HepG2 (cell line): ENCODE measurements around the gene URGCP. TPM values are rescaled to one million over a fixed set of nuclear protein-coding genes. Genes with fewer than 3 reads are reported as not detected.

Source experiments
- ARHGAP35 ChIP-seq: sonication (generic); formaldehyde crosslinking; IDR thresholded peaks from 2 replicates; pipeline ENCODE4 v1.9.0; 2022; ENCODE audit warnings: mild to moderate bottlenecking, inconsistent platforms, moderate library complexity, missing genetic modification reagents, borderline replicate concordance
- ESRRA ChIP-seq: sonication (generic); formaldehyde crosslinking; IDR thresholded peaks from 2 replicates; pipeline ENCODE4 v1.5.1; 2020; ENCODE audit warnings: mild to moderate bottlenecking, low read depth, missing genetic modification reagents
- FOXP1 ChIP-seq, 2 experiments: fragments of 450-650 bp in 1 of 2; IDR thresholded peaks; 2 replicates each; pipeline ENCODE4 v1.6.1; 2017 to 2018; ENCODE audit warnings: antibody characterized with exemption in 1 of 2
- KDM5B ChIP-seq: sonication (generic); formaldehyde crosslinking; IDR thresholded peaks from 2 replicates; pipeline ENCODE4 v1.4.0; 2020; ENCODE audit warnings: missing genetic modification reagents, mild to moderate bottlenecking, borderline replicate concordance
- MLLT10 ChIP-seq: sonication (generic); formaldehyde crosslinking; IDR thresholded peaks from 2 replicates; pipeline ENCODE4 v1.4.0; 2020; ENCODE audit warnings: missing genetic modification reagents
- NR2F1 ChIP-seq, 2 experiments: fragments of 450-650 bp in 1 of 2; formaldehyde crosslinking in 1 of 2; IDR thresholded peaks; 2 replicates each; pipeline versions ENCODE4 v1.5.0 to v1.6.1; 2016 to 2020; ENCODE audit warnings: mild to moderate bottlenecking in 1 of 2, missing compliant biosample characterization in 1 of 2, missing genetic modification reagents in 1 of 2, moderate library complexity in 1 of 2
- POLR2A ChIP-seq, 2 experiments: IDR thresholded peaks; 2 replicates each; pipeline ENCODE4 v1.6.1; 2011; ENCODE audit warnings: low read depth in 2 of 2, low read length in 2 of 2, mild to moderate bottlenecking in 1 of 2, moderate library complexity in 1 of 2; ENCODE audit not compliant: insufficient read depth in 1 of 2
- RBFOX2 ChIP-seq: fragments of 200-400 bp; formaldehyde crosslinking; IDR thresholded peaks from 2 replicates; pipeline ENCODE4 v1.6.1; 2017; ENCODE audit warnings: low read depth, mild to moderate bottlenecking, low read length
- RNF2 ChIP-seq: fragments of 450-650 bp; conservative IDR thresholded peaks from 2 replicates; pipeline ENCODE4 v1.6.1; 2016; ENCODE audit warnings: low read depth
- ZFP1 ChIP-seq: IDR thresholded peaks from 2 replicates; pipeline ENCODE4 v1.6.1; 2016
- ZNF160 ChIP-seq: sonication (generic); formaldehyde crosslinking; IDR thresholded peaks from 2 replicates; pipeline ENCODE4 v1.8.0; 2022; ENCODE audit warnings: mild to moderate bottlenecking, inconsistent platforms, missing genetic modification reagents
- ZNF207 ChIP-seq: fragments of 450-650 bp; IDR thresholded peaks from 2 replicates; pipeline ENCODE4 v1.6.1; 2016; ENCODE audit warnings: antibody characterized with exemption, borderline replicate concordance
- ZNF317 ChIP-seq: sonication (generic); formaldehyde crosslinking; IDR thresholded peaks from 2 replicates; pipeline ENCODE4 v1.5.0; 2020; ENCODE audit warnings: mild to moderate bottlenecking, missing genetic modification reagents
- ZNF34 ChIP-seq: sonication (generic); formaldehyde crosslinking; IDR thresholded peaks from 2 replicates; pipeline ENCODE4 v1.4.0; 2020; ENCODE audit warnings: mild to moderate bottlenecking, missing genetic modification reagents, borderline replicate concordance
- ZNF484 ChIP-seq: sonication (generic); formaldehyde crosslinking; IDR thresholded peaks from 2 replicates; pipeline ENCODE4 v1.5.1; 2020; ENCODE audit warnings: mild to moderate bottlenecking, low read depth, missing genetic modification reagents, borderline replicate concordance
- ZNF672 ChIP-seq: sonication (generic); formaldehyde crosslinking; IDR thresholded peaks from 2 replicates; pipeline ENCODE4 v1.8.1; 2022; ENCODE audit warnings: missing genetic modification reagents
- polyA plus RNA-seq, 8 experiments: library from polyadenylated mRNA; depleted of rRNA in 3 of 8; stranded (reverse) in 7 of 8; unstranded in 1 of 8; fragments of >200 nt; fragmentation: Illumina TruSeq in 4 of 8; extraction: Trizol in 4 of 8; gene quantifications; 2 replicates each; pipeline versions ENCODE4 v1.2.1 to v1.2.3, GENCODE V29; 2011 to 2016; ENCODE audit warnings: low read depth in 4 of 8, missing spikeins in 1 of 8, mixed read lengths in 1 of 8; ENCODE audit not compliant: insufficient read depth in 1 of 8
- total RNA-seq, 5 experiments: library from RNA; depleted of rRNA; stranded (reverse); fragments of >200 nt; fragmentation: Illumina TruSeq; extraction: Trizol; gene quantifications; 2 replicates each; pipeline ENCODE4 v1.2.3, GENCODE V29; 2016; ENCODE audit warnings: low read depth in 1 of 5
- TF ChIP-seq, protein P1 (sequence below): sonication (generic); formaldehyde crosslinking; IDR thresholded peaks from 2 replicates; pipeline ENCODE4 v1.4.0; 2020; ENCODE audit warnings: missing genetic modification reagents, borderline replicate concordance
- TF ChIP-seq, protein P2 (sequence below): sonication (generic); formaldehyde crosslinking; IDR thresholded peaks from 2 replicates; pipeline ENCODE4 v1.8.0; 2022; ENCODE audit warnings: mild to moderate bottlenecking, missing genetic modification reagents, moderate library complexity
- TF ChIP-seq, protein P3 (sequence below): IDR thresholded peaks from 2 replicates; pipeline ENCODE4 v1.6.1; 2016; ENCODE audit warnings: missing compliant biosample characterization, missing genetic modification reagents, borderline replicate concordance
- TF ChIP-seq, protein P4 (sequence below): sonication (generic); formaldehyde crosslinking; IDR thresholded peaks from 2 replicates; pipeline ENCODE4 v1.4.0; 2020; ENCODE audit warnings: missing genetic modification reagents, borderline replicate concordance

The URGCP gene
- total and polyA plus RNA-seq, 2 of the 13 experiments (the other 11 are each of a cell fraction or from before 2014, with no cell fraction given) = 22.3 to 25.8 TPM

DNA sequence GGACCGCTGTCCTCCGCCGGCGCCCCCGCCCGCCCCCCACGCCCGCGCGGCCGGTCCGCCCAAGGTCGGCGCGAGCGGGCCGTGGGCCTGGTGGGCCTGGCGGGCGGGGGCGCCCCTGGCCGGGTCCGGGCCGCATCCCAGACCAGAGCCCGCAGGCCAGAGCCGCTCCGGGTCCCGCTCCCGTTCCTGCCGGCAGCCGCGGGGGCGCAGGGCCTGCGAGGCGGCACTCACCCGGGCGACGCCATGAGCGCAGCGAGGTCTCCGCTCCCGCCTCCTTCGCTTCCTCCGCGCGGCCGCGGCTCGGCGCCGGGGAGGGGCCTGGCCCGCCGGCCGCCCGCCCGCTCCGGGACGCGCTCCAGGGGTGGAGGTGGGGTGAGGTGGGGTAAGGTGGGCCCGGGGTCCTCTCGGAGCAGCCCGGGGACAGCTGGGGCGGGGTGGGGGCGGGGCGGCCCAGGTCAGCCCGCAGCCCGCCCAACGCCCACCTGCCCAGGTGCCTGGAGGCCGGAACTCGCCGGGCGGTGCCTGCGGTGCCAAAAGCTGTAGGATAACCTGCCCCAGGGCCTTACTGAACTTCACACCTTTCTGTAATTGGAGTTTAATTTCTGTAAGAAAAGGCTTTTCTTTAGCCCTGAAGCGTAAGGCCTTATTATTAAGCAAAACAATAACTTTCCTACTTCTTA, at the start of gene URGCP (continued):
- TF ChIP-seq, protein P1, sequence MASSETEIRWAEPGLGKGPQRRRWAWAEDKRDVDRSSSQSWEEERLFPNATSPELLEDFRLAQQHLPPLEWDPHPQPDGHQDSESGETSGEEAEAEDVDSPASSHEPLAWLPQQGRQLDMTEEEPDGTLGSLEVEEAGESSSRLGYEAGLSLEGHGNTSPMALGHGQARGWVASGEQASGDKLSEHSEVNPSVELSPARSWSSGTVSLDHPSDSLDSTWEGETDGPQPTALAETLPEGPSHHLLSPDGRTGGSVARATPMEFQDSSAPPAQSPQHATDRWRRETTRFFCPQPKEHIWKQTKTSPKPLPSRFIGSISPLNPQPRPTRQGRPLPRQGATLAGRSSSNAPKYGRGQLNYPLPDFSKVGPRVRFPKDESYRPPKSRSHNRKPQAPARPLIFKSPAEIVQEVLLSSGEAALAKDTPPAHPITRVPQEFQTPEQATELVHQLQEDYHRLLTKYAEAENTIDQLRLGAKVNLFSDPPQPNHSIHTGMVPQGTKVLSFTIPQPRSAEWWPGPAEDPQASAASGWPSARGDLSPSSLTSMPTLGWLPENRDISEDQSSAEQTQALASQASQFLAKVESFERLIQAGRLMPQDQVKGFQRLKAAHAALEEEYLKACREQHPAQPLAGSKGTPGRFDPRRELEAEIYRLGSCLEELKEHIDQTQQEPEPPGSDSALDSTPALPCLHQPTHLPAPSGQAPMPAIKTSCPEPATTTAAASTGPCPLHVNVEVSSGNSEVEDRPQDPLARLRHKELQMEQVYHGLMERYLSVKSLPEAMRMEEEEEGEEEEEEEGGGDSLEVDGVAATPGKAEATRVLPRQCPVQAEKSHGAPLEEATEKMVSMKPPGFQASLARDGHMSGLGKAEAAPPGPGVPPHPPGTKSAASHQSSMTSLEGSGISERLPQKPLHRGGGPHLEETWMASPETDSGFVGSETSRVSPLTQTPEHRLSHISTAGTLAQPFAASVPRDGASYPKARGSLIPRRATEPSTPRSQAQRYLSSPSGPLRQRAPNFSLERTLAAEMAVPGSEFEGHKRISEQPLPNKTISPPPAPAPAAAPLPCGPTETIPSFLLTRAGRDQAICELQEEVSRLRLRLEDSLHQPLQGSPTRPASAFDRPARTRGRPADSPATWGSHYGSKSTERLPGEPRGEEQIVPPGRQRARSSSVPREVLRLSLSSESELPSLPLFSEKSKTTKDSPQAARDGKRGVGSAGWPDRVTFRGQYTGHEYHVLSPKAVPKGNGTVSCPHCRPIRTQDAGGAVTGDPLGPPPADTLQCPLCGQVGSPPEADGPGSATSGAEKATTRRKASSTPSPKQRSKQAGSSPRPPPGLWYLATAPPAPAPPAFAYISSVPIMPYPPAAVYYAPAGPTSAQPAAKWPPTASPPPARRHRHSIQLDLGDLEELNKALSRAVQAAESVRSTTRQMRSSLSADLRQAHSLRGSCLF (CRISPR knock-in tag) = no peak
- TF ChIP-seq, protein P2, sequence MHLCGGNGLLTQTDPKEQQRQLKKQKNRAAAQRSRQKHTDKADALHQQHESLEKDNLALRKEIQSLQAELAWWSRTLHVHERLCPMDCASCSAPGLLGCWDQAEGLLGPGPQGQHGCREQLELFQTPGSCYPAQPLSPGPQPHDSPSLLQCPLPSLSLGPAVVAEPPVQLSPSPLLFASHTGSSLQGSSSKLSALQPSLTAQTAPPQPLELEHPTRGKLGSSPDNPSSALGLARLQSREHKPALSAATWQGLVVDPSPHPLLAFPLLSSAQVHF = no peak
- no peak for TF ChIP-seq ZNF484 (CRISPR knock-in tag)
- TF ChIP-seq KDM5B (CRISPR knock-in tag) = 0 out of 2 replicates have a peak, but pooled peaks have one; percentile 21
- TF ChIP-seq POLR2A (IDR thresholded peaks at IDR 0.05; ENCODE audit: insufficient read depth in 1 of 2, low read depth in 2 of 2, low read length in 2 of 2) = peak in 1 of 2 experiments; percentile 54; a peak in 2 of 4 replicates
- no peak for TF ChIP-seq ESRRA
- no peak for TF ChIP-seq ZNF34 (CRISPR knock-in tag)
- TF ChIP-seq, protein P3, sequence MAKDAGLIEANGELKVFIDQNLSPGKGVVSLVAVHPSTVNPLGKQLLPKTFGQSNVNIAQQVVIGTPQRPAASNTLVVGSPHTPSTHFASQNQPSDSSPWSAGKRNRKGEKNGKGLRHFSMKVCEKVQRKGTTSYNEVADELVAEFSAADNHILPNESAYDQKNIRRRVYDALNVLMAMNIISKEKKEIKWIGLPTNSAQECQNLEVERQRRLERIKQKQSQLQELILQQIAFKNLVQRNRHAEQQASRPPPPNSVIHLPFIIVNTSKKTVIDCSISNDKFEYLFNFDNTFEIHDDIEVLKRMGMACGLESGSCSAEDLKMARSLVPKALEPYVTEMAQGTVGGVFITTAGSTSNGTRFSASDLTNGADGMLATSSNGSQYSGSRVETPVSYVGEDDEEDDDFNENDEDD (CRISPR knock-in tag) = peak; percentile 14; the same call in 1 of the 2 replicates
- no peak for TF ChIP-seq ZFP1 (CRISPR knock-in tag)
- no peak for TF ChIP-seq ZNF317 (CRISPR knock-in tag)
- no peak for TF ChIP-seq RNF2
- no peak for TF ChIP-seq ZNF207
- peak; percentile 79 for TF ChIP-seq RBFOX2
- TF ChIP-seq NR2F1 (CRISPR knock-in tag; IDR thresholded peaks at IDR 0.05) = no peak
- TF ChIP-seq ZNF160 (CRISPR knock-in tag) = no peak
- TF ChIP-seq ARHGAP35 = no peak
- TF ChIP-seq, protein P4, sequence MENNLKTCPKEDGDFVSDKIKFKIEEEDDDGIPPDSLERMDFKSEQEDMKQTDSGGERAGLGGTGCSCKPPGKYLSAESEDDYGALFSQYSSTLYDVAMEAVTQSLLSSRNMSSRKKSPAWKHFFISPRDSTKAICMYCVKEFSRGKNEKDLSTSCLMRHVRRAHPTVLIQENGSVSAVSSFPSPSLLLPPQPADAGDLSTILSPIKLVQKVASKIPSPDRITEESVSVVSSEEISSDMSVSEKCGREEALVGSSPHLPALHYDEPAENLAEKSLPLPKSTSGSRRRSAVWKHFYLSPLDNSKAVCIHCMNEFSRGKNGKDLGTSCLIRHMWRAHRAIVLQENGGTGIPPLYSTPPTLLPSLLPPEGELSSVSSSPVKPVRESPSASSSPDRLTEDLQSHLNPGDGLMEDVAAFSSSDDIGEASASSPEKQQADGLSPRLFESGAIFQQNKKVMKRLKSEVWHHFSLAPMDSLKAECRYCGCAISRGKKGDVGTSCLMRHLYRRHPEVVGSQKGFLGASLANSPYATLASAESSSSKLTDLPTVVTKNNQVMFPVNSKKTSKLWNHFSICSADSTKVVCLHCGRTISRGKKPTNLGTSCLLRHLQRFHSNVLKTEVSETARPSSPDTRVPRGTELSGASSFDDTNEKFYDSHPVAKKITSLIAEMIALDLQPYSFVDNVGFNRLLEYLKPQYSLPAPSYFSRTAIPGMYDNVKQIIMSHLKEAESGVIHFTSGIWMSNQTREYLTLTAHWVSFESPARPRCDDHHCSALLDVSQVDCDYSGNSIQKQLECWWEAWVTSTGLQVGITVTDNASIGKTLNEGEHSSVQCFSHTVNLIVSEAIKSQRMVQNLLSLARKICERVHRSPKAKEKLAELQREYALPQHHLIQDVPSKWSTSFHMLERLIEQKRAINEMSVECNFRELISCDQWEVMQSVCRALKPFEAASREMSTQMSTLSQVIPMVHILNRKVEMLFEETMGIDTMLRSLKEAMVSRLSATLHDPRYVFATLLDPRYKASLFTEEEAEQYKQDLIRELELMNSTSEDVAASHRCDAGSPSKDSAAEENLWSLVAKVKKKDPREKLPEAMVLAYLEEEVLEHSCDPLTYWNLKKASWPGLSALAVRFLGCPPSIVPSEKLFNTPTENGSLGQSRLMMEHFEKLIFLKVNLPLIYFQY (CRISPR knock-in tag) = no peak
- TF ChIP-seq FOXP1 (IDR thresholded peaks at IDR 0.05) = no peak
- no peak for TF ChIP-seq FOXP1 (CRISPR knock-in tag; IDR thresholded peaks at IDR 0.05)
- TF ChIP-seq MLLT10 (CRISPR knock-in tag) = no peak
- TF ChIP-seq ZNF672 = no peak
